Measurements from ENCODE around the gene ZNF787. TPM values are rescaled to one million over a fixed set of nuclear protein-coding genes. Genes with fewer than 3 reads are reported as not detected.
A peak's percentile ranks its signal among the peaks of the same experiment; 100 is the strongest.

Gene ZNF787
- total and polyA plus RNA-seq, 2 of the 13 experiments (the other 11 are each of a cell fraction or from before 2014, with no cell fraction given): 15.1 to 42.8 TPM

DNA sequence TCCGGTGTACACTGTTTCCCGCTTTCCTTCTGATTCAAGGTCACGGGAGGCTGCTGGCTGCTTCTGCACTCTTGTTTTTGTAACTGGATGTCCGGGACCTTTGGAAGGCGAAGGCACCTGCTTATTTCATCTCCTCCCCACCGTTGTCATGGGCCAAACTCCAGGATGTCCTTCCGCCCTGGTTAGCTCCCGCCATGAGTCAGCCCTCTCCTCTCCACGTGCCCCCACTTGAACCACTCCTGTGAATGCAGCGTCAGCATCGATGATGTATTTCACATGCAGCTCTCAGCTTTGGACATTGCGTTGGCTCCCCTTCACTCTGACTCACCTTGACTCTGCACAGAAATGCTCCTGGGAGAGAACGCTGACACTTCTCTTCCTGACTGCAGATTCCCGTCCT is 49.2 kb upstream of the ZNF787 start (continued):
- no peak for TF ChIP-seq ZNF674 (CRISPR knock-in tag; IDR thresholded peaks at IDR 0.05; ENCODE audit: low read depth)
- TF ChIP-seq KDM1A (CRISPR knock-in tag; IDR thresholded peaks at IDR 0.05): no peak
- TF ChIP-seq FOXM1 (CRISPR knock-in tag; IDR thresholded peaks at IDR 0.05): no peak
- TF ChIP-seq, protein P1, sequence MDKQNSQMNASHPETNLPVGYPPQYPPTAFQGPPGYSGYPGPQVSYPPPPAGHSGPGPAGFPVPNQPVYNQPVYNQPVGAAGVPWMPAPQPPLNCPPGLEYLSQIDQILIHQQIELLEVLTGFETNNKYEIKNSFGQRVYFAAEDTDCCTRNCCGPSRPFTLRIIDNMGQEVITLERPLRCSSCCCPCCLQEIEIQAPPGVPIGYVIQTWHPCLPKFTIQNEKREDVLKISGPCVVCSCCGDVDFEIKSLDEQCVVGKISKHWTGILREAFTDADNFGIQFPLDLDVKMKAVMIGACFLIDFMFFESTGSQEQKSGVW (CRISPR knock-in tag; IDR thresholded peaks at IDR 0.05; ENCODE audit: borderline replicate concordance): no peak
- TF ChIP-seq ZNF264 (CRISPR knock-in tag; IDR thresholded peaks at IDR 0.05): no peak
- peak; percentile 79; the same call in 1 of the 2 replicates for TF ChIP-seq ZNF441 (CRISPR knock-in tag; IDR thresholded peaks at IDR 0.05; ENCODE audit: borderline replicate concordance)
- TF ChIP-seq ZGPAT (CRISPR knock-in tag; IDR thresholded peaks at IDR 0.05): peak; percentile 73
- peak; percentile 54 for TF ChIP-seq FOXA3 (CRISPR knock-in tag; IDR thresholded peaks at IDR 0.05)
- TF ChIP-seq, protein P2, sequence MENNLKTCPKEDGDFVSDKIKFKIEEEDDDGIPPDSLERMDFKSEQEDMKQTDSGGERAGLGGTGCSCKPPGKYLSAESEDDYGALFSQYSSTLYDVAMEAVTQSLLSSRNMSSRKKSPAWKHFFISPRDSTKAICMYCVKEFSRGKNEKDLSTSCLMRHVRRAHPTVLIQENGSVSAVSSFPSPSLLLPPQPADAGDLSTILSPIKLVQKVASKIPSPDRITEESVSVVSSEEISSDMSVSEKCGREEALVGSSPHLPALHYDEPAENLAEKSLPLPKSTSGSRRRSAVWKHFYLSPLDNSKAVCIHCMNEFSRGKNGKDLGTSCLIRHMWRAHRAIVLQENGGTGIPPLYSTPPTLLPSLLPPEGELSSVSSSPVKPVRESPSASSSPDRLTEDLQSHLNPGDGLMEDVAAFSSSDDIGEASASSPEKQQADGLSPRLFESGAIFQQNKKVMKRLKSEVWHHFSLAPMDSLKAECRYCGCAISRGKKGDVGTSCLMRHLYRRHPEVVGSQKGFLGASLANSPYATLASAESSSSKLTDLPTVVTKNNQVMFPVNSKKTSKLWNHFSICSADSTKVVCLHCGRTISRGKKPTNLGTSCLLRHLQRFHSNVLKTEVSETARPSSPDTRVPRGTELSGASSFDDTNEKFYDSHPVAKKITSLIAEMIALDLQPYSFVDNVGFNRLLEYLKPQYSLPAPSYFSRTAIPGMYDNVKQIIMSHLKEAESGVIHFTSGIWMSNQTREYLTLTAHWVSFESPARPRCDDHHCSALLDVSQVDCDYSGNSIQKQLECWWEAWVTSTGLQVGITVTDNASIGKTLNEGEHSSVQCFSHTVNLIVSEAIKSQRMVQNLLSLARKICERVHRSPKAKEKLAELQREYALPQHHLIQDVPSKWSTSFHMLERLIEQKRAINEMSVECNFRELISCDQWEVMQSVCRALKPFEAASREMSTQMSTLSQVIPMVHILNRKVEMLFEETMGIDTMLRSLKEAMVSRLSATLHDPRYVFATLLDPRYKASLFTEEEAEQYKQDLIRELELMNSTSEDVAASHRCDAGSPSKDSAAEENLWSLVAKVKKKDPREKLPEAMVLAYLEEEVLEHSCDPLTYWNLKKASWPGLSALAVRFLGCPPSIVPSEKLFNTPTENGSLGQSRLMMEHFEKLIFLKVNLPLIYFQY (CRISPR knock-in tag; IDR thresholded peaks at IDR 0.05; ENCODE audit: borderline replicate concordance): peak; percentile 62; the same call in 1 of the 2 replicates
- TF ChIP-seq ZNF883 (CRISPR knock-in tag; IDR thresholded peaks at IDR 0.05; ENCODE audit: not compliant biosample characterization): peak; percentile 37
- peak; percentile 95 for TF ChIP-seq ZNF687 (CRISPR knock-in tag; IDR thresholded peaks at IDR 0.05)
- peak; percentile 67 for TF ChIP-seq MEF2D (CRISPR knock-in tag; IDR thresholded peaks at IDR 0.05)
- no peak for TF ChIP-seq ZBTB37 (CRISPR knock-in tag; IDR thresholded peaks at IDR 0.05)
- TF ChIP-seq ZNF672 (CRISPR knock-in tag; IDR thresholded peaks at IDR 0.05): no peak
- no peak for TF ChIP-seq ZFAT (CRISPR knock-in tag; conservative IDR thresholded peaks at IDR 0.05)
- no peak; the same call in 1 of the 2 replicates for TF ChIP-seq HOMEZ (CRISPR knock-in tag; IDR thresholded peaks at IDR 0.05; ENCODE audit: low read depth)

All from HepG2 (cell line).